ENCODE results near the gene CLBA1.

Gene CLBA1

DNA sequence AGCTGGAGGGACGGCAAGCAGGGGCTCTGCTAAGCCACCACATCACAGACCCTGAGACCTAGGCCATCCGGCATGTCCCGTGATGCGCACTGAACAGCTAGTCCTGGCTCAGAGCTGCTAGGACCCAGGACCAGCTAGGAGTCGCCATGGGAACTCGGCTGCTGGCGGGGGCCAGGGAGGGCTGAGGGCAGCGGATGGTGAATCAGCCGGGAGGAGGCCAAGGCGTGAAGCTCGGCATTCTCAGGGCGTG, 12.5 kb upstream of the CLBA1 start:
- no peak overlapping the region for H2AK5ac ChIP-seq (ENCODE audit: low read length)
- H4K8ac ChIP-seq (ENCODE audit: low read depth, low read length), result no peak overlapping the region
- H2BK120ac ChIP-seq (ENCODE audit: low read depth, low read length), result no peak overlapping the region
- no peak overlapping the region for H2BK15ac ChIP-seq (replicated peaks; ENCODE audit: low read depth)
- H3K18ac ChIP-seq (ENCODE audit: low read length), result no peak overlapping the region
- no peak overlapping the region for H2BK5ac ChIP-seq (ENCODE audit: low read length)
- no peak overlapping the region for H3K4ac ChIP-seq (ENCODE audit: low read depth, low read length)
- H3K56ac ChIP-seq (ENCODE audit: low read length), result no peak overlapping the region
- no peaks in the 10 kb centered on the region for H3K4me1 ChIP-seq (ENCODE audit: control insufficient read depth, low read depth, low read length)
- H3K27ac ChIP-seq (ENCODE audit: low read depth, low read length), result no peak overlapping the region
- H3K4me3 ChIP-seq (ENCODE audit: low read length), result no peak overlapping the region
- H3K79me2 ChIP-seq (ENCODE audit: control insufficient read depth, insufficient read depth, low read length), result no peaks in the 10 kb centered on the region
- H3K27me3 ChIP-seq (ENCODE audit: insufficient read depth, low read length, poor library complexity), result no peaks in the 10 kb centered on the region
- no peak overlapping the region for H3K4me2 ChIP-seq (ENCODE audit: low read length)
- WGBS (ENCODE audit: extremely low coverage, insufficient coverage, low lambda C conversion rate), result no CpG with 5 or more reads among the region's 12 CpGs
- H3K36me3 ChIP-seq (ENCODE audit: control insufficient read depth, insufficient read depth, low read length), result no peaks in the 10 kb centered on the region
- no peaks in the 10 kb centered on the region for H3K79me1 ChIP-seq (ENCODE audit: low read length)
- H3K23ac ChIP-seq (ENCODE audit: low read length), result no peak overlapping the region
- peak; percentile 90 for DNase-seq
- no peak overlapping the region for H3K9ac ChIP-seq (ENCODE audit: low read length)
- no peak overlapping the region for H4K5ac ChIP-seq (ENCODE audit: low read length)

DNA sequence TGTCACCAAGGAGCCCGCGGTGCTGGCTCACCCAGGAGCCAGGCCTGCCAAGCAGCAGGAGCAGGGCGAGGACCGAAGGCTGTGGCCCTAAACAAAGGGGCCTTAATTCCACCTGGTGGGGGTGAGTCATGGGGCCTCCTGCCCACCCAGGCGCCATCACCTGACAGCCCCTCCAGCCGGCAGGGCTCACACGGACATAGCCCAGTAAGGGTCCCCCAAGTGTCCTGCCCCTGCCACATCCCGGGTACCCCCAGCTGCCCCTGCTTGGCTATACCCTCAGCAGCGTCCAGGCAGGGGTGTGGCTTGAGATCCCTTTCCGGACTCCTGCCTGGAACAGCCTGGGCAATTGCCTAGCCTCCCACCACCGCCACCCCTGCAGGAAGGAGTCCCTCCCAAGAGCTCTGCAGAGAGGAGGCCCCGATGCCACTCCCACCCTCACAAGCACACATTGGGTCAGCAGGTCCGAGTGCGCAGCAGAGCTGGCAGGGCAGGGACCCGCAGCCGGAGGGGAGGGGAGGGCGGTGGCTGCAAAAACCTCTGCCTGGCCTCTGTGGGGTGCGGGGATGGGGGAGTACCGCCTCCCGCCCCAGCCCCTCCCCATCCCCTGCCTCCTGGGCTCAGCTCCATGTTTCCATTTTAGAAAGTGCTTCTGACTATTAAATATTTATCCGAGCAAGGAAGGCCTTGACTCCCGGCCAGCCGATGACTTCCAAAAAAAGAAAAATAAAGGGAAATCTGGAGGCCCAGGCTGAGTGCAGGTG, 12.0 kb upstream of the CLBA1 start:
- Histone ChIP-seq H2BK15ac (replicated peaks; ENCODE audit: low read depth) (no peak overlapping the region), H3K4me1 (ENCODE audit: control insufficient read depth, low read depth, low read length) (no peaks in the 10 kb centered on the region), H3K4me2 (ENCODE audit: low read length) (no peak overlapping the region), H3K9ac (ENCODE audit: low read length) (no peak overlapping the region), H3K27me3 (ENCODE audit: insufficient read depth, low read length, poor library complexity) (no peaks in the 10 kb centered on the region), H2BK120ac (ENCODE audit: low read depth, low read length) (no peak overlapping the region), H3K36me3 (ENCODE audit: control insufficient read depth, insufficient read depth, low read length) (no peaks in the 10 kb centered on the region), H3K4ac (ENCODE audit: low read depth, low read length) (no peak overlapping the region), H3K23ac (ENCODE audit: low read length) (no peak overlapping the region), H3K56ac (ENCODE audit: low read length) (no peak overlapping the region), H3K79me2 (ENCODE audit: control insufficient read depth, insufficient read depth, low read length) (no peaks in the 10 kb centered on the region), H3K4me3 (ENCODE audit: low read length) (no peak overlapping the region), H3K27ac (ENCODE audit: low read depth, low read length) (no peak overlapping the region), H3K18ac (ENCODE audit: low read length) (no peak overlapping the region), H4K5ac (ENCODE audit: low read length) (no peak overlapping the region), H3K79me1 (ENCODE audit: low read length) (no peaks in the 10 kb centered on the region), H4K8ac (ENCODE audit: low read depth, low read length) (no peak overlapping the region), H2AK5ac (ENCODE audit: low read length) (no peak overlapping the region), H2BK5ac (ENCODE audit: low read length) (no peak overlapping the region)
- peak; percentile 42 for DNase-seq
- WGBS (ENCODE audit: extremely low coverage, insufficient coverage, low lambda C conversion rate), result no CpG with 5 or more reads among the region's 23 CpGs

DNA sequence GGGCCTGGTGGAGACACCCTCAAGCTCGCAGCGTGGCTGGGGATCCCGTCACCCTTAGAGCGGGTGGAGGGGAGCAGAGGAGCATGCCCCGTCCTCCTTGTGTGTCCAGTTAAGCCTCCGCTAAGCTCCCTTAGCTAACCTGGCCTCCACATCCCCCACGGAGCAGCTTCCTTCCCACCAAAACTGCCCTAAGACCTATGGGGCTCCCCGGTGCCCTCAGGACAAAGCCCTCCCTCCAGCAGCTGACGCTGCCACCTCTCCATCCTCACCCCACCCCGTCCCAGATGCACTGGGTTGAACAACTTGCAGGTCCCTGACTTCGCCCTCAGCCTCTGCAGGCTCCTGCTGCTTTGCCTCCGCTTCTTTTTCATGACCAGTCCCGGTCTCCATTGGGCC, 11.4 kb upstream of the CLBA1 start:
- no CpG with 5 or more reads among the region's 13 CpGs for WGBS (ENCODE audit: extremely low coverage, insufficient coverage, low lambda C conversion rate)
- Histone ChIP-seq H3K4me1 (ENCODE audit: control insufficient read depth, low read depth, low read length) (no peaks in the 10 kb centered on the region), H2BK5ac (ENCODE audit: low read length) (no peak overlapping the region)

DNA sequence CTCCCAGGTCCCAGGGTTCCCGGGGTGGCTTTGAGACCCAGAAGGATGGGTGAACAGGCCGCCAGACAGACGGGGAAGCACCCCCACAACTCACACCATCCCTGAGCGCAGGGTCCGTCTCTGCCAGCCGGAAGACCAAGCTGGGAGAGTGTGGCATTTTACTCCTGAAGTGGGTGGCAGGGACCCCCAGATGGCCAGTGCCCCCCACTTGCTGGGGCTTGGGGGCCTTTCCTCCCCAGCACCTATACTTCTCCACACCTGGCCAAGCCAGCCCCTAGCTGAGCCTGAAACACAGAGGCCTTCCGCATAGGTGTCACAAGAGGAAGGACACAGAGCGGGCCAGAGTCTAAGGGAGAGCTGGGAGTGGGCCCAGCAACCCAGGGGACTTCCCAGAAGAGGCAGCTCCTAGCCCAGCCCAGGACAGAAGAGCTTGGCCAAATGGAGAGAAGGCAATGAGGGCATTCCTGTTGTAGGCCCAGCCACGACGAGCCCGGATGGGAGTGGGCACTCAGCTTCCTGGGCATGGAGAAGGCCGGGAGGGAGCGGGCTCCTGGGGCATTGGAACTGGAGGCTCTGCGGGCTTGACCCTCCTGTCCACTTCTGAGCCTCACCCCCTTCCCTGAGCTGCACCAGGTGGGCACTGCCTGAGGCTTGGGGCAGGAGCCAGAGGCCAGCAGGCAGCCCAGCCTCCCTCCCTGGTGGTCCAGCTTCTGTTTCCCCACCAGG, 10.8 kb upstream of the CLBA1 start:
- Histone ChIP-seq H3K18ac (ENCODE audit: low read length) (no peak overlapping the region), H3K4ac (ENCODE audit: low read depth, low read length) (no peak overlapping the region), H3K56ac (ENCODE audit: low read length) (no peak overlapping the region), H3K79me1 (ENCODE audit: low read length) (no peaks in the 10 kb centered on the region), H3K9ac (ENCODE audit: low read length) (no peak overlapping the region), H3K4me2 (ENCODE audit: low read length) (no peak overlapping the region), H3K36me3 (ENCODE audit: control insufficient read depth, insufficient read depth, low read length) (no peaks in the 10 kb centered on the region), H4K8ac (ENCODE audit: low read depth, low read length) (no peak overlapping the region), H4K5ac (ENCODE audit: low read length) (no peak overlapping the region), H3K23ac (ENCODE audit: low read length) (no peak overlapping the region), H2BK5ac (ENCODE audit: low read length) (no peak overlapping the region), H3K79me2 (ENCODE audit: control insufficient read depth, insufficient read depth, low read length) (no peaks in the 10 kb centered on the region), H2BK120ac (ENCODE audit: low read depth, low read length) (no peak overlapping the region), H3K4me1 (ENCODE audit: control insufficient read depth, low read depth, low read length) (no peaks in the 10 kb centered on the region), H3K27me3 (ENCODE audit: insufficient read depth, low read length, poor library complexity) (no peaks in the 10 kb centered on the region), H3K27ac (ENCODE audit: low read depth, low read length) (no peak overlapping the region), H2AK5ac (ENCODE audit: low read length) (no peak overlapping the region), H2BK15ac (replicated peaks; ENCODE audit: low read depth) (no peak overlapping the region), H3K4me3 (ENCODE audit: low read length) (no peak overlapping the region)
- no CpG with 5 or more reads among the region's 14 CpGs for WGBS (ENCODE audit: extremely low coverage, insufficient coverage, low lambda C conversion rate)
- DNase-seq, result no peak

More for the DNA sequence above, 11.4 kb upstream of the CLBA1 start:
- no peak overlapping the region for H3K4me3 ChIP-seq (ENCODE audit: low read length)
- H3K23ac ChIP-seq (ENCODE audit: low read length), result no peak overlapping the region
- no peak overlapping the region for H3K9ac ChIP-seq (ENCODE audit: low read length)
- H3K27me3 ChIP-seq (ENCODE audit: insufficient read depth, low read length, poor library complexity), result no peaks in the 10 kb centered on the region
- no peak overlapping the region for H2BK15ac ChIP-seq (replicated peaks; ENCODE audit: low read depth)
- no peak overlapping the region for H4K5ac ChIP-seq (ENCODE audit: low read length)
- H4K8ac ChIP-seq (ENCODE audit: low read depth, low read length), result no peak overlapping the region
- H3K27ac ChIP-seq (ENCODE audit: low read depth, low read length), result no peak overlapping the region
- H2BK120ac ChIP-seq (ENCODE audit: low read depth, low read length), result no peak overlapping the region
- H3K4me2 ChIP-seq (ENCODE audit: low read length), result no peak overlapping the region
- H2AK5ac ChIP-seq (ENCODE audit: low read length), result no peak overlapping the region
- DNase-seq, result no peak
- H3K79me1 ChIP-seq (ENCODE audit: low read length), result no peaks in the 10 kb centered on the region
- no peaks in the 10 kb centered on the region for H3K79me2 ChIP-seq (ENCODE audit: control insufficient read depth, insufficient read depth, low read length)
- no peak overlapping the region for H3K18ac ChIP-seq (ENCODE audit: low read length)
- no peak overlapping the region for H3K56ac ChIP-seq (ENCODE audit: low read length)
- no peaks in the 10 kb centered on the region for H3K36me3 ChIP-seq (ENCODE audit: control insufficient read depth, insufficient read depth, low read length)
- H3K4ac ChIP-seq (ENCODE audit: low read depth, low read length), result no peak overlapping the region

DNA sequence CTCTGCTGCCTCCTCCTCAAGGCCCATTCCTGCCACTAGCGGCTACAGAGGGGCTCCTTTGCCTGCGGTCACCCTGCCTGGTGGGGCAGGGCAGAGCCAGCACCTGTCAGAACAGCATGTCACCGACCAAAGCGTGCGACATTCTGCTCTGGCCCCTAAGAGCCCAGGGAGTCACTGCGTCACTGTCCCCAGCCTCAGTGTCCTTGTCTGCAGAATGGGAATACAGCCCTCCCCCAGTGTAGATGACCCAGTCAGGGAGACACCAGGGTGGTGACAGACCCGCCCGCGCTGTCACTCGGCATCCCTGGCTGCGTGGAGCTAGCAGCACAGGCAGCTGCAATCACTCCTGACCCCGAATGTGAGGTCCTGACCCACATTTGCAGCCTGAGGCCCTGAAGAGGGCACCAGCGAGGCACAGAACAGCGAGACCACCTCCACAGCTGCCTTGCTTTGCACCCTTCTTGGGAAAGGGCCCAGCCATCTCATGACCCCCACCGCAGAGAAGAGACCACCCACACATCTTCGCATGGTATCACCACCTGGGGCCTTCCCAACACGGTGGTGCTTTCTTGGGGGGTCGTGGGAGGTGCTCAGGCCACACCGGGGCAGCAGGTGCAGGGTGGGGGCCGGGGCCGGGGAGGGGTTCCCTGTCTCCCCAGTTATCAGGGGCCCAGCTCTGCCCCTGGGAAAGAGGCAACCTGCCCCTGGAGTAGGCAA, 9.9 kb upstream of the CLBA1 start:
- Histone ChIP-seq H3K4me3 (ENCODE audit: low read length) (no peak overlapping the region), H2BK15ac (replicated peaks; ENCODE audit: low read depth) (no peak overlapping the region), H3K36me3 (ENCODE audit: control insufficient read depth, insufficient read depth, low read length) (no peaks in the 10 kb centered on the region), H4K5ac (ENCODE audit: low read length) (no peak overlapping the region), H4K8ac (ENCODE audit: low read depth, low read length) (no peak overlapping the region), H2AK5ac (ENCODE audit: low read length) (no peak overlapping the region), H2BK120ac (ENCODE audit: low read depth, low read length) (no peak overlapping the region), H3K27me3 (ENCODE audit: insufficient read depth, low read length, poor library complexity) (no peaks in the 10 kb centered on the region), H3K79me1 (ENCODE audit: low read length) (no peaks in the 10 kb centered on the region), H3K56ac (ENCODE audit: low read length) (no peak overlapping the region), H3K4me2 (ENCODE audit: low read length) (no peak overlapping the region), H3K18ac (ENCODE audit: low read length) (no peak overlapping the region), H2BK5ac (ENCODE audit: low read length) (no peak overlapping the region), H3K9ac (ENCODE audit: low read length) (no peak overlapping the region), H3K4me1 (ENCODE audit: control insufficient read depth, low read depth, low read length) (no peaks in the 10 kb centered on the region), H3K4ac (ENCODE audit: low read depth, low read length) (no peak overlapping the region), H3K79me2 (ENCODE audit: control insufficient read depth, insufficient read depth, low read length) (no peaks in the 10 kb centered on the region), H3K27ac (ENCODE audit: low read depth, low read length) (no peak overlapping the region), H3K23ac (ENCODE audit: low read length) (no peak overlapping the region)
- peak; percentile 53 for DNase-seq
- no CpG with 5 or more reads among the region's 21 CpGs for WGBS (ENCODE audit: extremely low coverage, insufficient coverage, low lambda C conversion rate)
